Parathyroid adenoma (tissue), 2 donors: ENCODE measurements around the gene NIBAN1.

Experiments
- H2AFZ ChIP-seq: fragments of 300-600 bp; sonication (generic); one replicate; pipeline ENCODE4 v1.7.0; 2017; ENCODE audit warnings: antibody characterized with exemption, mild to moderate bottlenecking
- H3K27ac ChIP-seq: fragments of 300-600 bp; sonication (generic); one replicate; pipeline ENCODE4 v1.7.0; 2017
- H3K27me3 ChIP-seq: fragments of 300-600 bp; sonication (generic); one replicate; pipeline ENCODE4 v1.7.0; 2017; ENCODE audit warnings: low read length; ENCODE audit not compliant: control insufficient read depth, insufficient read depth
- H3K36me3 ChIP-seq: fragments of 300-600 bp; sonication (generic); one replicate; pipeline ENCODE4 v1.7.0; 2017; ENCODE audit warnings: low read length; ENCODE audit not compliant: control insufficient read depth, insufficient read depth
- H3K4me1 ChIP-seq: fragments of 300-600 bp; sonication (generic); one replicate; pipeline ENCODE4 v1.7.0; 2017; ENCODE audit warnings: control low read depth
- H3K4me2 ChIP-seq: fragments of 300-600 bp; sonication (generic); one replicate; pipeline ENCODE4 v1.7.0; 2017; ENCODE audit warnings: low read length
- H3K4me3 ChIP-seq: fragments of 300-600 bp; sonication (generic); one replicate; pipeline ENCODE4 v1.7.0; 2017; ENCODE audit warnings: low read depth, low read length
- H3K79me2 ChIP-seq: fragments of 300-600 bp; sonication (generic); one replicate; pipeline ENCODE4 v1.7.0; 2017; ENCODE audit warnings: control low read depth
- H3K9ac ChIP-seq: fragments of 300-600 bp; sonication (generic); one replicate; pipeline ENCODE4 v1.7.0; 2017; ENCODE audit warnings: mild to moderate bottlenecking
- H3K9me3 ChIP-seq: fragments of 300-600 bp; sonication (generic); one replicate; pipeline ENCODE4 v1.7.0; 2017; ENCODE audit warnings: low read length; ENCODE audit not compliant: control insufficient read depth
- TF ChIP-seq, protein P1 (sequence below): fragments of 300-600 bp; sonication (generic); IDR thresholded peaks from one replicate; pipeline ENCODE4 v1.7.0; 2017; ENCODE audit warnings: antibody characterized with exemption, mild to moderate bottlenecking
- donor health status: primary hyperparathyroidism.

NIBAN1 gene

DNA sequence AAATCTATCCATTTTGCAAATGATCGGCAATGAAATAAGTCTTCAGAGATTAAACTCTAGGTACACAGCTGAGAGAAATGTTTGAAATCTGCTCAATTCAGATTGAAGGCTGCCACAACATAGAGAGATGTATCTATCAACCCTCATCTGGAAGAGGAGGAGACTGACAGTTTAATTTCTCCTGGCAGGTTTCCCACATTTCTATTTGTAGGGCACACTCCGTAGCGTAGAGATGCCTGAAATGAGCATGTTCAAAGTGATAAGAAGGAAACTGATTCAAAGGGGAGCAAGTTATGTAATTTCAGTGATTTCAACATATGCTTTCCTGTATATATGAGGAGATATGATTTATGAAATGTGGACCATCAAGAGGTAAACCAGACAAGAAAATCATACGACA, 44.1 kb downstream of the NIBAN1 start:
- no peak overlapping the region for H3K4me2 ChIP-seq
- H3K79me2 ChIP-seq = no peaks in the 10 kb centered on the region
- no peak overlapping the region for H3K9ac ChIP-seq
- H3K27me3 ChIP-seq = no peaks in the 10 kb centered on the region
- H3K4me3 ChIP-seq = no peak overlapping the region
- H3K27ac ChIP-seq = no peak overlapping the region
- H3K4me1 ChIP-seq = no peaks in the 10 kb centered on the region
- H3K9me3 ChIP-seq = no peaks in the 10 kb centered on the region
- TF ChIP-seq, protein P1, sequence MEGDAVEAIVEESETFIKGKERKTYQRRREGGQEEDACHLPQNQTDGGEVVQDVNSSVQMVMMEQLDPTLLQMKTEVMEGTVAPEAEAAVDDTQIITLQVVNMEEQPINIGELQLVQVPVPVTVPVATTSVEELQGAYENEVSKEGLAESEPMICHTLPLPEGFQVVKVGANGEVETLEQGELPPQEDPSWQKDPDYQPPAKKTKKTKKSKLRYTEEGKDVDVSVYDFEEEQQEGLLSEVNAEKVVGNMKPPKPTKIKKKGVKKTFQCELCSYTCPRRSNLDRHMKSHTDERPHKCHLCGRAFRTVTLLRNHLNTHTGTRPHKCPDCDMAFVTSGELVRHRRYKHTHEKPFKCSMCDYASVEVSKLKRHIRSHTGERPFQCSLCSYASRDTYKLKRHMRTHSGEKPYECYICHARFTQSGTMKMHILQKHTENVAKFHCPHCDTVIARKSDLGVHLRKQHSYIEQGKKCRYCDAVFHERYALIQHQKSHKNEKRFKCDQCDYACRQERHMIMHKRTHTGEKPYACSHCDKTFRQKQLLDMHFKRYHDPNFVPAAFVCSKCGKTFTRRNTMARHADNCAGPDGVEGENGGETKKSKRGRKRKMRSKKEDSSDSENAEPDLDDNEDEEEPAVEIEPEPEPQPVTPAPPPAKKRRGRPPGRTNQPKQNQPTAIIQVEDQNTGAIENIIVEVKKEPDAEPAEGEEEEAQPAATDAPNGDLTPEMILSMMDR = no peak
- H2AFZ ChIP-seq = no peak overlapping the region
- H3K36me3 ChIP-seq = no peaks in the 10 kb centered on the region

DNA sequence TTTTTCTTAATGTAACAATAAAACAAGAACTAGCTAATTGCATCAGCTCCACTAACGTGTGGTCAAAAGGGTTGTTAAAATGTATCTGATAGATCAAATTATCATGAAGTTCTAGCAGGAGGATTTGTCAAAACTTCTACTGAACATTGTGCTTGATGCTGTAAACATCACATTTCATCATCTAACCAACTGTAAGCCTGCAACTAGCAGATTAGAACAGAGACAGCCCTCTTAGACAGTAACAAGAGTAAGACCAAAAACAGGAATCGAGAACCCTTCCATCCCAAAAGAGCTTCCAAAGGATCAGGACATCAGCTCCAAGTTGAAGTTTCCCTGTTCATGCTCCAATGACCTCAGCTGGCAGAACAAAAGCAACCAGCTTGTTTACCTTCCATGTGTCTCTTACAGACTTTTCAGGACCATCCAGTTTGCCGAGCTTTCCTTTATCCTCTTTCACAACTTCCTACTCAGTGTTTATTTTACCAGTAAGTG, 44.6 kb downstream of the NIBAN1 start:
- Histone ChIP-seq H2AFZ (no peak overlapping the region), H3K4me3 (no peak overlapping the region), H3K4me2 (no peak overlapping the region), H3K27ac (no peak overlapping the region), H3K4me1 (no peaks in the 10 kb centered on the region), H3K9me3 (no peaks in the 10 kb centered on the region), H3K79me2 (no peaks in the 10 kb centered on the region), H3K9ac (no peak overlapping the region), H3K27me3 (no peaks in the 10 kb centered on the region), H3K36me3 (no peaks in the 10 kb centered on the region)
- TF ChIP-seq, protein P1 = no peak

DNA sequence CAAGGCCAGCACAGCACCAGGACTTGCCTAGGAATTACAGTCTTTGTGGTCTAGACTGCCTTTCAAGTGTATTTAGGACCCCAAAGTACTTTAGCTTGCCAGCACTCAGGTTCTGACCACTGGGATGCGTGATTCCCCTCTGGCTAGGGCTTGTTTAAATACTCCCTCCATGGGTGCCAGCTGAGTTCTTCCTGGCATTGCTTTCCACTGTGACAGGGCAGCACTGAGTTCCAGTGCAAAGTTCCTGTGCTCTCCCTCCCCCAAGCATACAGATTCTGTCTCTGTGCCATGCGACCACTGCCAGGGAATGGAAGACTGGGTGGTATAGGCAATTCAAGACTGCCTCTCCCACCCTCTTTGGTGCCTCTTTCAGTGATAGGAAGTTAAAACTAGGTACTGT, 45.9 kb downstream of the NIBAN1 start:
- Histone ChIP-seq H3K9me3 (no peaks in the 10 kb centered on the region), H3K27ac (no peak overlapping the region), H3K9ac (no peak overlapping the region), H3K79me2 (no peaks in the 10 kb centered on the region), H3K4me2 (no peak overlapping the region), H3K4me1 (no peaks in the 10 kb centered on the region), H3K27me3 (no peaks in the 10 kb centered on the region), H3K36me3 (no peaks in the 10 kb centered on the region), H2AFZ (no peak overlapping the region), H3K4me3 (no peak overlapping the region)
- TF ChIP-seq, protein P1 = no peak
